ENCODE data around the gene FRMD3. TPM values are rescaled to one million over a fixed set of nuclear protein-coding genes. Genes with fewer than 3 reads are reported as not detected.

Gene FRMD3
- total RNA-seq, 4 donors from 2014 or later = 10.4 to 19.6 (median 16.4) TPM

DNA sequence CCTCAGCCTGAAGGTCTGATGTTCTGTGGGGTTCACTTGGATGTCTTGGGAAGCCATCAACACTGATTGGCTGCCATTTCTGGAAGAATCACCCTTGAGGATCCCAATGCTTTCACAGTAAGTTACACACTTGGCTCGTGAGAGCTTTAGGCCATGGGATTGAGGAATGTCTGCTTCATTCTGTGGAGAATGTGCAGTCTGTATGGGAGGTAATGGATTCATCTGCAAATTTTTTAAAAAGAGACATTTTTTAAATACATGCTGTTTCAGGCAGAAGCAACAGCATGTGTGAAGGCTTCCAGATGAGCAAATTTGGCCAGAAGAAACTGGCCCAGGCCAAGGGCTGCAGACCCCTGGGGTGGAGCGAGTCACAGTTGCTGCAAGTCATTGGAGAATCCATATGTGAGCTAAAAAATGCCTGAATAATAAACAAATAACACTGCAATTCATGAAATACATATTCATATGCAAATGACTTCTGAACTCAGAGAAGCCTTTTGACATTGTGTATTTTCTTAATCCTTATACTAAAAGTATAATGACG is 328.9 kb downstream of the FRMD3 start:
- TF ChIP-seq, protein P1, sequence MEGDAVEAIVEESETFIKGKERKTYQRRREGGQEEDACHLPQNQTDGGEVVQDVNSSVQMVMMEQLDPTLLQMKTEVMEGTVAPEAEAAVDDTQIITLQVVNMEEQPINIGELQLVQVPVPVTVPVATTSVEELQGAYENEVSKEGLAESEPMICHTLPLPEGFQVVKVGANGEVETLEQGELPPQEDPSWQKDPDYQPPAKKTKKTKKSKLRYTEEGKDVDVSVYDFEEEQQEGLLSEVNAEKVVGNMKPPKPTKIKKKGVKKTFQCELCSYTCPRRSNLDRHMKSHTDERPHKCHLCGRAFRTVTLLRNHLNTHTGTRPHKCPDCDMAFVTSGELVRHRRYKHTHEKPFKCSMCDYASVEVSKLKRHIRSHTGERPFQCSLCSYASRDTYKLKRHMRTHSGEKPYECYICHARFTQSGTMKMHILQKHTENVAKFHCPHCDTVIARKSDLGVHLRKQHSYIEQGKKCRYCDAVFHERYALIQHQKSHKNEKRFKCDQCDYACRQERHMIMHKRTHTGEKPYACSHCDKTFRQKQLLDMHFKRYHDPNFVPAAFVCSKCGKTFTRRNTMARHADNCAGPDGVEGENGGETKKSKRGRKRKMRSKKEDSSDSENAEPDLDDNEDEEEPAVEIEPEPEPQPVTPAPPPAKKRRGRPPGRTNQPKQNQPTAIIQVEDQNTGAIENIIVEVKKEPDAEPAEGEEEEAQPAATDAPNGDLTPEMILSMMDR (IDR thresholded peaks at IDR 0.05; ENCODE audit: low read depth) = no peak

DNA sequence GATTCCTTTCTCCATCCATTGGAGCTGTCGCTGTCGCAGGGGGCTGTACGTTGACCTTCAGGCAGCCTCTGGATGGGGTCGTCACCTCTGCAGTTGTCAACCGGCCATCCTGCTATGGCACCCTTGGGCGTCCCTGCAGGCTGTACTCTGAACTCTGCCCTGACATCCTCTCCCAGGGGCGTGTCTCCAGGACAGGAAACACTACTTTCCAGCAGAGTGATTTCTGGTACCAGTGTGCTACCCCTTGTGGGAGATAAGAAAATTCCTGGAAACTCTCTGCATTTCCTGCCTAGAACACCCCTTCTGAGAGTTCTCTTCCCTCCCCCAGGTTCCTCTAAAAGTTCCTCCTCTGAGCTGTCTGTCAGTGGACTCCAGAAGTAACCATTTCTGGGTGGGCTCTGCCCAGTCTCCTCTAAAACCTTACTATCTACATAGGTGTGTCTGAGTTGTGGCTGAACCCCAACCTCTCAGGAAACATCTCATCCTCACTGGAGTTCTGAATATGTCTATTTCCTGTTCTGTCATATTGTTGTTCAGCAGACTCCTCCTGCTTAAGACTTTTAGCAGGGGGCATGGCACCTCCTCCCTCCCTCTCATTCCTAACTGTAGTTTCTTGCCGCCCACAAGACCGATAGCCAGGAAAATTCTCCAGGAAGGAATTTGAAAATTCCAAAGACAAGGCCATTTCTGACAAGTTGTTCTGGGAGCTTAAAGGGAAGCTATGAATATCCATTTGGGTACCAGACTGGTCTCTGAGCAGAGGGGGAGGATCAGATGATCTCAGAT is 329.9 kb downstream of the FRMD3 start:
- TF ChIP-seq, protein P1 (IDR thresholded peaks at IDR 0.05; ENCODE audit: low read depth) = no peak

DNA sequence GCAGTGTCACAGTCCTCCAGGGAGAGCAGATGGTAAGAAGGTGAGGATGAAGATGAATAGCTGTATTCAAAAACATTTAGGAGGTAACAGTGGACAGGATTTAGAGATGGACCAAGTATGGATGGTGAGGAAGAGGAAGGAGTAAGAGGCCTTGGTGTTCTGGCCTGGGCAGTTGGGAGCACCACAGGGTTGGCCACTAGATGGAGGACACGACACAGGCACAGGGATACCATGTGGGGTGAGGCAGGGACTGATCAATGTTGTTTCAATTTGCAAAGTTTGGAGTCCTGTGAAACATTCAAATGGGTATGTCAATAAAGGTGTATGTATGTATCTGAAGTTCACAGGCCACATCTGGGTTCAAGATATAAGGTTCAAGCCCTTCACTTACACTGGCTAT is 334.2 kb downstream of the FRMD3 start:
- TF ChIP-seq, protein P1 (IDR thresholded peaks at IDR 0.05; ENCODE audit: low read depth) = no peak

DNA sequence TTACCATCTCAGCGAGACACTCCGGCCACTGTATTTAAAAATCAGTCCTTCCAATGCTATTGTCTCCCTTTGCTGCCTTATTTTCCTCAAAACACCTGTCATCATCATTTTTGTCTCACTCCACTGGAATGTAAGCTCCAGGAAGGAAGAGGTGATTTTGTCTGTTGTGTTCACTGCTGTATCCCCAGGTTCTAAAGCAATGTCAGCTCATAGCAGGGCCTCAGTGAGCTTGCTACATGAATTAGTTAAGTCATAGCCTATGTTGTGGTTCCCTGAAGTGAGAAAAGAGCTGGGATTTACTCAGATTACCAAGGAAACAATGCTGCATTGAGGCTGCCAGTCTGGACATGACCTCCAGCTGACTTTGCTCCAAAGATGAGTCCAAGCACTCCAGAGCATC is 337.7 kb downstream of the FRMD3 start:
- TF ChIP-seq, protein P1 (IDR thresholded peaks at IDR 0.05; ENCODE audit: low read depth) = no peak

DNA sequence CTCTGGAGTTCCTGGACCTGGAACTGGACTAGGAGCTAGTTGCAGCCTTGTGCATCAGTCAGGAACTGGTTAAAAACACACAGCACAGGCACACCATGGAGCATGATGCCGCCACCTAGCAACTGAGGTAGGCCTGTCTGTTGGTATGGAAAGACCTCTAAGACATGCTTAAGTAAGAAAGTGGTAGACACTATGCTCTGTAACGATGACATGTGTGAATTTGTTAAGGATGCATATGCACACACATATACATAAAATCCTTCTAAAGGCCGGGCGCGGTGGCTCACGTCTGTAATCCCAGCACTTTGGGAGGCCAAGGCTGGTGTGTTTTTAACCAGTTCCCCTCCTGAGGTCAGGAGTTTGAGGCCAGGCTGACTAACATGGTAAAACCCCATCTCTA is 338.4 kb downstream of the FRMD3 start:
- TF ChIP-seq, protein P1 (IDR thresholded peaks at IDR 0.05; ENCODE audit: low read depth) = no peak

DNA sequence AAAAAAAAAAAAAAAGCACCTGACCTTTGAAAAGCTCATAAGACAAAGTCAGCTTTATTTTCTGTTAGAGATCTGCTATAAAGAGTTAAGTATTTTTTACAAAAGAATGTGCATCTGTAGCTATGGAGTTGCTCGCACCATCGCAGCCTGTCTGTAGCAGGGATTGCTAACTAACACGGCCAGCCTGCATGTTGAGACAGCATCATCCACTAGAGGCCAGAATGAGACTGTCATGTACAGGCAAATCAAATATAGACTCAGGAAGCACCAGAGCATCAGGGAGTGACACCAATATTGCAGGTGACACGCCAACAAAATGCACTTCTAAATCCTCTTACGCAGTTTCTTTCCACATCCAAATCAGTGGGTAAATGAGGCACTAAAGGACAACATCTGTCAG is 339.0 kb downstream of the FRMD3 start:
- TF ChIP-seq, protein P1 (IDR thresholded peaks at IDR 0.05; ENCODE audit: low read depth) = no peak

DNA sequence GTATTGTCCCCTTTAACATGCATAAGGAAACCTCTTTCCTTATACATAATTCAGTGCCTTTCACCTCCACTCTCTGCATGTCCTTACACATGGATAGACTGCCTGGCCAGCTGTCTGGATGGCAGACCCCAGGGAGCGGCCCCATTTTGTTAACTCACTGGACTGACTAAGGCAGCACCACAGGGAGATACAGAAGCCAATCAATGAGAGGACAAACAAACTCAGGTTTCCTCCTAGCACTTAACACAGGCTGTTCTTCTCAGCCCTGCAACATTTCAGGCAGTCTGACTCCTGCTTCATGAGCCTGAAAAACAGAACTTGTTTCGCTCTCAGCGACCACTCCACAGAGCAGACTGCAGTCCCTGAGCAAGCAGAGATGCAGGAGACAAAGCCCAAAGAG is 339.8 kb downstream of the FRMD3 start:
- TF ChIP-seq, protein P1 (IDR thresholded peaks at IDR 0.05; ENCODE audit: low read depth) = no peak
